ENCODE results near the gene GRB10. TPM values are rescaled to one million over a fixed set of nuclear protein-coding genes. Genes with fewer than 3 reads are reported as not detected.

GRB10 gene
- total and polyA plus RNA-seq, 2 of the 8 experiments (the other 6 are each of a cell fraction or from before 2014, with no cell fraction given): 35.7 to 97.0 TPM

DNA sequence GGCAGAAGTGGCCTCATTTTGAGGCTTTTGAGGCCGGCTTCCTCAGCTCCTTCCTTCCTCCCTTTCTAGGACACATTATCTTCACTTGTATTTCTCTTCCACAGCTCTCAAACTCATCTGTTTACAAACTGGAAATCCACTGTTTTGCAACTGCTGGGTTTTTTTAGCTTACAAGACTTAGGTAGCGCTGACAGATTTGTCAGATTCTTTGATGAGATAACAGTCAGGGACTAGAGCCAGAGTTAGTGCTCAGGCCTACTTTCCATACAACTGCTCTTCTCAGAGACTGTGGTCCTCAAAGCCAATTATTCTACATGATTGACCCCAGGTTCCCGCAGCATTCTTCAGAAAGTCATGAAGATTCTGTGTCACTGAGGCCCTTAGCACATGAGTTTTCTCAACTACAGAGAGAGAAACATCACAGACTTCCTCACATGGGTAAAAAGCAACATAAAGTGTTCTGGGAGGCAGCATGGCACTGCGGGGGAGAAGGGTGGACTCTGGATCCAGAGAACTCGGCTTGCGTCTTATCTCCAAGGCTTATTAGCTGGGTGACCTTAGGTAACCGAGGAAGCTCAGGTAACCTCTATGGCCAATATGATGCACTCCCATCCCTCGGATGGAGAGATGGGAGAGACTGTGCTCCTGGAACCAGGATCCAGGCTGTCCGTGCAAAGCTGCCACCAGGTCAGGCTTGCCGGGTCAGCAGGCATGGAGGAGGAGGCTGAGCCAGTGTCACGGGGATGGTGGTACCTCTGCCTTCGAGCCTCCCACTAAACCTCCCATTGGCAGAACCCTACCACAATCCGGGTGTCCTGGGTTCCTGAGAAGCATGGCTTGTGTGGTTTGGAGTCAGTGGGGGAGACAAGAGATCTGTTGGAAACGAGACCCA lies 228.0 kb downstream of the GRB10 start:
- Histone ChIP-seq H3K4me1 (replicated peaks in 1 of 4; ENCODE audit: control insufficient read depth in 3 of 4, insufficient read depth in 4 of 4, low read length in 3 of 4) (peaks cover 0 to 3% (median 0%) of the 10 kb centered on the region in 4 experiments; a peak in 3 of 7 replicates), H4K8ac (ENCODE audit: extremely low read depth, insufficient read depth, low read length) (no peak overlapping the region), H4K91ac (replicated peaks; ENCODE audit: insufficient read length, low read length) (no peak overlapping the region), H3K18ac (ENCODE audit: extremely low read depth, low read length) (no peak overlapping the region), H2BK15ac (ENCODE audit: low read length) (no peak overlapping the region), H3K23me2 (ENCODE audit: low read depth, low read length) (no peaks in the 10 kb centered on the region), H2BK5ac (ENCODE audit: low read depth, low read length) (no peak overlapping the region), H3K14ac (ENCODE audit: insufficient read length) (no peak overlapping the region), H3K9ac (replicated peaks in 1 of 4; ENCODE audit: extremely low read depth in 1 of 4, low read depth in 3 of 4, low read length in 3 of 4) (no peak overlapping the region), H3K23ac (ENCODE audit: insufficient read length) (no peak overlapping the region), H2AFZ (ENCODE audit: low read length) (no peak overlapping the region), H4K5ac (ENCODE audit: insufficient read length, low read depth, low read length) (no peak overlapping the region), H3K9me3 (ENCODE audit: insufficient read depth in 2 of 2, low read depth in 1 of 2, low read length in 1 of 2) (no peaks in the 10 kb centered on the region), H4K20me1 (replicated peaks in 1 of 2; ENCODE audit: control insufficient read depth in 1 of 2, insufficient read depth in 2 of 2, low read length in 2 of 2) (no peaks in the 10 kb centered on the region), H3K4ac (replicated peaks; ENCODE audit: insufficient read length, low read depth, low read length) (no peak overlapping the region), H3K27ac (ENCODE audit: low read depth, low read length) (no peak overlapping the region), H3K79me2 (ENCODE audit: control insufficient read depth in 1 of 2, insufficient read depth in 2 of 2, low read length in 2 of 2) (no peaks in the 10 kb centered on the region), H3K56ac (replicated peaks; ENCODE audit: insufficient read length, low read depth, low read length) (no peak overlapping the region), H2AK5ac (ENCODE audit: low read depth, low read length) (no peak overlapping the region), H3K36me3 (ENCODE audit: control insufficient read depth in 2 of 4, insufficient read depth in 4 of 4, low read length in 3 of 4) (no peaks in the 10 kb centered on the region), H3K79me1 (ENCODE audit: low read depth, low read length) (no peaks in the 10 kb centered on the region), H2BK20ac (ENCODE audit: low read length) (no peak overlapping the region), H2BK12ac (ENCODE audit: low read depth, low read length) (no peak overlapping the region), H3K4me2 (ENCODE audit: insufficient read depth in 1 of 2, low read depth in 2 of 2, low read length in 2 of 2) (no peak overlapping the region), H3K4me3 (ENCODE audit: extremely low read depth in 1 of 4, insufficient read depth in 2 of 4, low read depth in 3 of 4, low read length in 4 of 4) (no peak overlapping the region), H2BK120ac (replicated peaks; ENCODE audit: low read depth, low read length) (no peak overlapping the region), H3K27me3 (replicated peaks in 1 of 4; ENCODE audit: control insufficient read depth in 3 of 4, extremely low read depth in 1 of 4, insufficient read depth in 3 of 4, low read length in 3 of 4) (no peaks in the 10 kb centered on the region)
- FAIRE-seq (no peak), DNase-seq (ENCODE audit: low read depth in 1 of 2, low spot score in 2 of 2) (no peak)
- POLR2A ChIA-PET (ENCODE audit: partially characterized antibody): no interaction called here
- WGBS, 2 experiments (ENCODE audit: extremely low coverage in 1 of 2, insufficient coverage in 1 of 2, insufficient read length in 1 of 2, insufficient replicate concordance in 2 of 2, low coverage in 1 of 2, low lambda C conversion rate in 2 of 2, missing lambda C conversion rate in 1 of 2): 93% methylated on average over 13 of the region's 14 CpGs; no CpG with 5 or more reads in 1 of the 2 experiments
- CTCF ChIA-PET (ENCODE audit: partially characterized antibody): interaction anchor here (0.9 to 3.2 kb wide), 5 partner anchors 7 to 586 kb away, joined by 3 to 9 read pairs (median 4); no protein-coding TSS in a partner anchor
- TF ChIP-seq BCL11A (IDR thresholded peaks at IDR 0.05; ENCODE audit: low read depth in 2 of 2, low read length in 2 of 2) (no peak), CBX8 (IDR thresholded peaks at IDR 0.05; ENCODE audit: borderline replicate concordance, low read depth, low read length) (no peak)

Data from H1 (cell line).